D721Med (cell line): Measurements from ENCODE around the gene SIL1.
"Not testable (repeated sequence)": the region's sequence is repeated elsewhere in the genome, so short reads cannot be mapped to it uniquely, and the experiment has no call there.

Experiments
- DNase-seq: peaks from one replicate; pipeline ENCODE4 v3.0.0; 2011; ENCODE audit warnings: low spot score; ENCODE audit not compliant: insufficient read length
- FAIRE-seq: peaks from 2 replicates; lab custom pipeline; 2011; peaks lifted over from hg19 to GRCh38; lab: Jason Lieb, UNC
- TF ChIP-seq, protein P1 (sequence below): IDR thresholded peaks from 2 replicates; pipeline ENCODE4 v1.5.1; 2012; ENCODE audit warnings: mild to moderate bottlenecking, control low read depth; ENCODE audit not compliant: insufficient read depth; ENCODE audit errors: missing control alignments

The SIL1 gene

DNA sequence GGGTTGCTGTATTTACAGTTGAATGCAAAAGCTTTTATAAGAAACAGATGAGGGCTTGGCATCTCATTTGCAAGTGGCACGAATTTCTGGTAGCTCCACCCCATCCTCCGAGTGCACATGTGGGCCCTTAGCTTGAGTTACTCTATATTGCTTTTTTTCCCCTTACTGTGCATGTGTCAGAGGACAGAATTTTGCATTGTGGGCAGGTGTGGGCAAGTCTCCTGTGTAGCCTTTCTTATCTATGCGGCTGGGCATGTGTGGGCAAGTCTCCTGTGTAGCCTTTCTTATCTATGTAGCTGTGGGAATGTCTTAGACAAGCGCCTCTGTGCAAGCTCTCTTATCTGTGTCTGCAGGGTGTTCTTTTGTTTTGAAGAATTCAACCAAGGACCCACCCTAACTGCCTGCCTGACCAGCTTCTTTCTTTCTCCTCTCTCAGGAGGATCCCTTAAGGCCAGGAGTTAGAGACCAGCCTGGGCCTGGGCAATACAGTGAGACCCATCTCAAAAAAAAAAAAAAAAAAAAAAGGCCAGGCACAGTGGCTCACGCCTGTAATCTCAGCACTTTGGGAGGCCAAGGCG lies 34.1 kb upstream of the SIL1 start:
- FAIRE-seq (no peak), DNase-seq (no peak)
- TF ChIP-seq, protein P1, sequence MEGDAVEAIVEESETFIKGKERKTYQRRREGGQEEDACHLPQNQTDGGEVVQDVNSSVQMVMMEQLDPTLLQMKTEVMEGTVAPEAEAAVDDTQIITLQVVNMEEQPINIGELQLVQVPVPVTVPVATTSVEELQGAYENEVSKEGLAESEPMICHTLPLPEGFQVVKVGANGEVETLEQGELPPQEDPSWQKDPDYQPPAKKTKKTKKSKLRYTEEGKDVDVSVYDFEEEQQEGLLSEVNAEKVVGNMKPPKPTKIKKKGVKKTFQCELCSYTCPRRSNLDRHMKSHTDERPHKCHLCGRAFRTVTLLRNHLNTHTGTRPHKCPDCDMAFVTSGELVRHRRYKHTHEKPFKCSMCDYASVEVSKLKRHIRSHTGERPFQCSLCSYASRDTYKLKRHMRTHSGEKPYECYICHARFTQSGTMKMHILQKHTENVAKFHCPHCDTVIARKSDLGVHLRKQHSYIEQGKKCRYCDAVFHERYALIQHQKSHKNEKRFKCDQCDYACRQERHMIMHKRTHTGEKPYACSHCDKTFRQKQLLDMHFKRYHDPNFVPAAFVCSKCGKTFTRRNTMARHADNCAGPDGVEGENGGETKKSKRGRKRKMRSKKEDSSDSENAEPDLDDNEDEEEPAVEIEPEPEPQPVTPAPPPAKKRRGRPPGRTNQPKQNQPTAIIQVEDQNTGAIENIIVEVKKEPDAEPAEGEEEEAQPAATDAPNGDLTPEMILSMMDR: no peak

DNA sequence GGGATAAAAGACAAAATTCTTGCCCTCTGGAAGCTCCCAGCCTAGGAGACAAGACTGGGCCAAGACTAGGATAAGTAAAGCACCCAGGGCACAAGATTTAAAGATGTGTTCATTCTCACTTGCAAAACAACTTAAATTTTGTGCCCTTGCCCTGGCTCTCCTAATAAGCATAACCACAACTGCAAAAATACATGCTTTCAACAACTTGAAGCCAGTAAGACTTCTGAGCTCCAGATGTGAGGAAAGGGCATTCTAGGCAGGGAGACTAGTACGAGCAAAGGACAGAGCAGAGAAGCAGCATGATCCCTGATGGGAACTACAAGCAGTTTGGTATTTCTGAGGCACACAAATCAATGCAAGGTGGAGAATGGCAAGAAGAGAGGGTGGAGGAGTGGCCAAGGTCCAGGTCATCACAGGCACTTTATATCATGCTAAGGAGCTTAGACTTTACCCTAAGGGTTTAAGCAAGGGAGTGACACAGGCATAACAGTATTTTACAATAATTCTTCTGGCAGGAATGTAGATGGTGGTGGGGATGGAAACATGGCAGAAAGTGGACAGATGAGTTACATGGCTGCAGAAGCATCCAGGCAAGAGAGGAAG lies 30.1 kb upstream of the SIL1 start:
- FAIRE-seq: no peak
- TF ChIP-seq, protein P1: no peak
- DNase-seq: no peak

DNA sequence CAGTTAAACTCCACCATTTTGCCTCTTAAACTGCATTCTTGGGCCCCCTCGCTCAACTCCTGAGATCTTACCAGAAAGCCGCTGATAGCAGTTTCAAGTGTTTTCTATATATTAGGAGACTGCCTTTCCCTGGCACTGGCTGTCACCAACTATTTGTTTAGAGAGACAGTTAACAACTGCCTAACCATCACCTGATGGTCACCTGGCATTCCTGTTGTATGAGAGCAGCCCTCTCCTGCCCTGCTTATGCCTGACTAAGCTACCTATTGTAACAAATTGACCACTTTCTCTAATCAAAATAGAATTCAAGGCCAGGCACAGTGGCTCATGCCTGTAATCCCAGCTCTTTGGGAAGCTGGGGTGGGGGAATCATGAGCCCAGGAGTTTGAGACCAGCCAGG lies 28.0 kb upstream of the SIL1 start:
- no peak for DNase-seq
- TF ChIP-seq, protein P1: no peak
- FAIRE-seq: no peak

DNA sequence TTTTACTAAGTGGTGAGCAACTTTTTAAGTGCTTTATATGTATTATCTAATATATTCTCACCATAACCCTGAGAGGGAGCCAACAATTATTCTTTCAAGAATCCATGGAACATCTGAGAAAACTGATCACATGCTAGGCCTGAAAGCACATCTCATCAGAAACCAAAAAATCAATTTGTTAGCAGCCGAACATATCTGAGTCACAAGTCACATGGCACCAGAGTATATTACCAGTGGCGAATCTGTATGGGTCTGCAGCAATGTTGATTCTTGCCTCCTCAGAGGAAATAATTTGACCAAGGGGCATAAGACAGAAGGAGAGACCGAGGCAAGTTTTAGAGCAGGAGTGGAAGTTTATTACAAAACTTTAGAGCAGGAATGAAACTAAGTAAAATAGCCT lies 25.3 kb upstream of the SIL1 start:
- DNase-seq (no peak), FAIRE-seq (no peak)
- TF ChIP-seq, protein P1: no peak

DNA sequence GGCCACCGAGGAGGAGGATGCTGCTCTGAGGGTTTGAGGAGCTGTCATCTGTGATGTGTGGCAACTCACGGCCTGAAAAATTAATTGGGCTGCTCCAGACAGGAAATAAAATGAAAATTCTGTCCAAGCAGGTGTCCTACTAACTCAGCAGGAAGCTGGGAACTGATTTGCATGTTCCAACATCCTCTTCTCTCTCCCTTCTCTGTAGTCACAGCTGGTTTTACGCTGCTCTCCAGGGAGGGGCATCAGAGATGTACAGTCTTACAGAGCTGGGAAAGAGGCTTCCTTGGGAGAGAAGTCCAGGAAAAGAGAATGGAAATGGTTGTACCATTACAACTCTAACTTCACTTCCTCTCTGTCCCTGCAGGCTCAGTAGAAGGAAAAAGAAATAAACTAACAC lies 24.2 kb upstream of the SIL1 start:
- FAIRE-seq: no peak
- DNase-seq: no peak
- TF ChIP-seq, protein P1: no peak

DNA sequence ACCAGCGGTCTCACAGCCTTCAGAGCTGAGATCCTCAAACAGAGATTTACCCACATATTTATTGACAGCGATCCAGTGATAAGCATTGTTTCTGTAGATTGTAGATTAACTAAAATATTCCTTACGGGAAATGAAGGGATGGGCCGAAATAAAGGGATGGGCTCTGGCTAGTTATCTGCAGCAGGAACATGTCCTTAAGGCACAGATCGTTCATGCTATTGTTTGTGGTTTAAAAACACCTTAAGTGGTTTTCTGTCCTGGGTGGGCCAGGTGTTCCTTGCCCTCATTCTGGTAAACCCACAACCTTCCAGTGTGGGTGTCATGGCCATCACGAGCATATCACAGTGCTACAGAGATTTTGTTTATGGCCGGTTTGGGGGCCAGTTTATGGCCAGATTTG lies 19.9 kb upstream of the SIL1 start:
- not testable (repeated sequence) for DNase-seq, FAIRE-seq

DNA sequence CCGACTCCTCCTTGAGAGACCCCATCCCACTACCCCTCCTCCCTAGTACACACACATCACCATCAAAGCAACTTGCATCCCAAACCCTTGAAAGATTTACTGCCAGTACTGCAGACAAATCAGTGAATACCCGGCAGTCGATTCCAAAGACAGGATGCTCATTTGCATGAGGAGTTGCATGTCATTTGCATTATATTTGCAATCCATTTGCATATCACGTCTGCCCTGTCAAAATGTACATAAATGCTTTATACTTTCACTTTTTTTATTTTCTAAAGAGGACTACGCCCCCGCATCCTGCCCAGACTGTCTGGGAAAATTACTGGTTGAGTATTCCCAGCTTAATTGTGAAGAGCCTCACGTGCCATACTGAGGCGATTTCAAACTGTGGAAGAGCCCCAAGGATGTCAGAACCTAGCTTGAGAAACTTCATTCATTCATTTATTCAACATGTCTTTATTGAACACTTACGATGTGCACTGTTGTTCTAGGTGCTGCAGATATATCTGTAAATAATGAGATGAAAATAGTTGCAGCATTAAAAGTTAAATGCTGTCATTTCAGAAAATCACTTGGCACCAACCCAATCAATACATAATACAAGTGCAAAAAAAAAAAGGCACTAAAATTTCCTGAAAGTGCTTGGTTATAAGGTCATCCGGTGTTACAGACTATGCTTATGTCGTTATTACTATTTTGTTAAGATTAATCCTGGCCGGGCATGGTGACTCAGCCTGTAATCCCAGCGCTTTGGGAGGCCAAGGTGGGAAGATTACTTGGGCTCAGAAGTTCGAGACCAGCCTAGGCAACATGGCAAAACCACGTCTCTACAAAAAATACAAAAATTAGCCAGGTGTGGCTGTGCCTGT lies 17.2 kb upstream of the SIL1 start:
- TF ChIP-seq, protein P1: no peak
- no peak for DNase-seq
- FAIRE-seq: no peak
